ENCODE measurements around the gene PCOLCE2. TPM values are rescaled to one million over a fixed set of nuclear protein-coding genes. Genes with fewer than 3 reads are reported as not detected.

PCOLCE2 gene, protein sequence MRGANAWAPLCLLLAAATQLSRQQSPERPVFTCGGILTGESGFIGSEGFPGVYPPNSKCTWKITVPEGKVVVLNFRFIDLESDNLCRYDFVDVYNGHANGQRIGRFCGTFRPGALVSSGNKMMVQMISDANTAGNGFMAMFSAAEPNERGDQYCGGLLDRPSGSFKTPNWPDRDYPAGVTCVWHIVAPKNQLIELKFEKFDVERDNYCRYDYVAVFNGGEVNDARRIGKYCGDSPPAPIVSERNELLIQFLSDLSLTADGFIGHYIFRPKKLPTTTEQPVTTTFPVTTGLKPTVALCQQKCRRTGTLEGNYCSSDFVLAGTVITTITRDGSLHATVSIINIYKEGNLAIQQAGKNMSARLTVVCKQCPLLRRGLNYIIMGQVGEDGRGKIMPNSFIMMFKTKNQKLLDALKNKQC
- total RNA-seq: 10 to 100 TPM; 13.7 to 21.2 TPM
- 1 to 10 TPM; 1.3 to 4.5 (median 2.8) TPM for polyA plus RNA-seq (ENCODE audit: insufficient read length in 6 of 6)
- long read RNA-seq, donor 1: 0 reads
- long read RNA-seq, donor 2: 0 reads
- long read RNA-seq, donor 3, partial matches to known transcripts: 0 of 2 reads
- long read RNA-seq, donor 3, other reads (novel, unspliced or antisense): 0 of 2 reads
- long read RNA-seq, donor 4, transcript PCOLCE2-201 (9 exons, 2,021 nt): major isoform, 7 of 10 reads
- long read RNA-seq, donor 4, partial matches to known transcripts: 2 of 10 reads
- long read RNA-seq, donor 4, other reads (novel, unspliced or antisense): 0 of 10 reads
- long read RNA-seq, donor 5: 0 reads
- long read RNA-seq, donor 6: 0 reads
- long read RNA-seq, donor 7: 0 reads
- long read RNA-seq, donor 8, partial matches to known transcripts: 0 of 1 reads
- long read RNA-seq, donor 8, other reads (novel, unspliced or antisense): 0 of 1 reads
- long read RNA-seq, donor 9: 0 reads
- long read RNA-seq, donor 10, transcript PCOLCE2-201 (9 exons, 2,021 nt): major isoform, 12 of 13 reads
- long read RNA-seq, donor 10, partial matches to known transcripts: 0 of 13 reads
- long read RNA-seq, donor 10, other reads (novel, unspliced or antisense): 0 of 13 reads
- long read RNA-seq, donor 11, partial matches to known transcripts: 0 of 1 reads
- long read RNA-seq, donor 11, other reads (novel, unspliced or antisense): 0 of 1 reads
- long read RNA-seq, donor 12, partial matches to known transcripts: 0 of 1 reads
- long read RNA-seq, donor 12, other reads (novel, unspliced or antisense): 0 of 1 reads

DNA sequence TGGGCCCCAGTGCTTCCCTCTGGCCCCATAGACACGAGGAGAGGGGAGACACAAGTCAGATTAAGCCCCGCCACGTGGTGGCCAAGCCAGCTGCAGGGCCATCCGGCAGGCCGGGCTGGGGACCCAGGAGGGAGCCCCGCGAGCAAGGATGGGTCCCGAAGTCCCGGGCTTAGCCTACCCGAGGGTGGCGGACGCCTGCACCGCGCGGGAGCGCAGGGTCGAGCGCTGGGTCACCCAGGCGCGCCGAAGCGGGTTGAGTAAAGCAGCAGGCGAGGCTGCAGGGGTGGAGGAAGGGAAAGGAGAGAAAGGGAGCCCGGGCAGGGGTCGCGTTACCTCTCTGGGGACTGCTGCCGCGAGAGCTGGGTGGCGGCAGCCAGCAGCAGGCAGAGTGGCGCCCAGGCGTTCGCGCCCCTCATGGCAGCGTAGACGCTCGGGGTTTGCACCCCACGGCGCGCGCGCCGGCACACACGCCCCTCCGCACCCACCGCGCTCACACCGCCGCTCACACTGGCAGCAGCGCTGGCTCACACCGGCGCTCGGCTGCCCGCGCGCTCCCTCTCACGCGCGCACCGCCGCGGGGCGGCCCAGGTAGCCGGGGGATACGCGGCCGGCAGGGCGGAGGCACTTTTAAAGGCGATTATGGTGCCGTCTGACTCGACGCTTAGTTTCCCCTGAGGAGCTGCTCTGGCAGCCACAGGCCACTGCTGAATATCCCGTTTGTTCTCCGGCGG, at the start of gene PCOLCE2:
Gene PCOLCE2 (minus strand): TSS at position 603 of the 731 bp plus-strand sequence. CDS start 187 bp downstream, at position 416.
- Histone ChIP-seq H3K4me1 (peaks cover 0 to 39% of the 10 kb centered on the region in 2 donors), H3K27ac (peak within 1 kb of the TSS in 1 of 2 donors; percentile 60), H3K36me3 (no peaks in the 10 kb centered on the region), H3K4me3 (peak within 1 kb of the TSS; percentile 56 to 61), H3K9me3 (no peaks in the 10 kb centered on the region), H3K27me3 (peaks cover 22 to 44% of the 10 kb centered on the region in 2 donors)
- peak; percentile 84 for ATAC-seq
- peak; percentile 39 to 88 (median 40) for DNase-seq
- intact Hi-C loops (cut with DNase I): no loop called here
- TF ChIP-seq, protein P1, sequence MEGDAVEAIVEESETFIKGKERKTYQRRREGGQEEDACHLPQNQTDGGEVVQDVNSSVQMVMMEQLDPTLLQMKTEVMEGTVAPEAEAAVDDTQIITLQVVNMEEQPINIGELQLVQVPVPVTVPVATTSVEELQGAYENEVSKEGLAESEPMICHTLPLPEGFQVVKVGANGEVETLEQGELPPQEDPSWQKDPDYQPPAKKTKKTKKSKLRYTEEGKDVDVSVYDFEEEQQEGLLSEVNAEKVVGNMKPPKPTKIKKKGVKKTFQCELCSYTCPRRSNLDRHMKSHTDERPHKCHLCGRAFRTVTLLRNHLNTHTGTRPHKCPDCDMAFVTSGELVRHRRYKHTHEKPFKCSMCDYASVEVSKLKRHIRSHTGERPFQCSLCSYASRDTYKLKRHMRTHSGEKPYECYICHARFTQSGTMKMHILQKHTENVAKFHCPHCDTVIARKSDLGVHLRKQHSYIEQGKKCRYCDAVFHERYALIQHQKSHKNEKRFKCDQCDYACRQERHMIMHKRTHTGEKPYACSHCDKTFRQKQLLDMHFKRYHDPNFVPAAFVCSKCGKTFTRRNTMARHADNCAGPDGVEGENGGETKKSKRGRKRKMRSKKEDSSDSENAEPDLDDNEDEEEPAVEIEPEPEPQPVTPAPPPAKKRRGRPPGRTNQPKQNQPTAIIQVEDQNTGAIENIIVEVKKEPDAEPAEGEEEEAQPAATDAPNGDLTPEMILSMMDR (IDR thresholded peaks at IDR 0.05): no peak

DNA sequence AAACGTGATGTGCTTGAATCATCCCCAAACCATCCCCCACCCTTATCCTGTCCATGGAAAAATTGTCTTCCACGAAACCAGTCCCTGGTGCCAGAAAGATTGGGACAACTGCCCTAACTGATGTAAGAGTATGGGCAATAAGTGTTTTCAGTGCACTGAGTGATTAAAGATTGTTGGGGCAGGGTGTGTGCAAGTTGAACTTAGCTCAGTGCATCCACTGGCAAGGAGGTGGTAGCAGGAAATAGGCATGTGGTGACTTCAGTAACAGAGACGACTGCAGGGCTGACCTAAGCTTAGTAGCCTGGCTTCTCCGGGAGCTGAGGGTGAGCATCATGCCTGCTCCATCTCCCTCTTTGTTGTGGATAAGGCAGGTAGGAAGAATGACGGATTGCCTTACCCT, 47.1 kb upstream of the PCOLCE2 start:
- no peaks in the 10 kb centered on the region for H3K4me1 ChIP-seq
- no peaks in the 10 kb centered on the region for H3K27me3 ChIP-seq
- DNase-seq: no peak
- intact Hi-C loops (cut with DNase I): no loop called here
- no peak overlapping the region for H3K27ac ChIP-seq
- no peaks in the 10 kb centered on the region for H3K9me3 ChIP-seq
- TF ChIP-seq, protein P1 (IDR thresholded peaks at IDR 0.05): no peak
- no peak for ATAC-seq
- no peak overlapping the region for H3K4me3 ChIP-seq
- no peaks in the 10 kb centered on the region for H3K36me3 ChIP-seq

DNA sequence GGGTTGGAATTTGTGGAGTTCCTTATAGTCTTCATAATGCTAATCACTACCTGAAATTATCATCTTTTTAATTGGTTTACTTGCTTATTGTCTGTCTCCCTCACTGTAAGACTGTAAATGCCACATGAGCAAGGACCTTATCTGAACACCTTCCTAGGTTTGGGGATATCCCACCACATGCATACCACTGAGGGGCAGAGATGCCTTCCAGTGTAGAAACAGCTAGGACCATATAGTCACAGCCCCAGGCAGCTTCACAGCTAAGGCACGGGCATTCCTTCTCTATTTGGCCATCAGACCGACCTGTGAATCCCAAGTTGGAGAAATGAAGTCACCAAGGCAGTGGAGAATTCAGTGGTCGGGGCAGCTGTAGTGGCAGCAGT, 46.0 kb upstream of the PCOLCE2 start:
- no peak for DNase-seq
- no peaks in the 10 kb centered on the region for H3K36me3 ChIP-seq
- intact Hi-C loops (cut with DNase I): no loop called here
- TF ChIP-seq, protein P1 (IDR thresholded peaks at IDR 0.05): no peak
- ATAC-seq: no peak
- H3K4me1 ChIP-seq: no peaks in the 10 kb centered on the region
- H3K9me3 ChIP-seq: no peaks in the 10 kb centered on the region
- H3K27me3 ChIP-seq: no peaks in the 10 kb centered on the region
- no peak overlapping the region for H3K27ac ChIP-seq
- no peak overlapping the region for H3K4me3 ChIP-seq

DNA sequence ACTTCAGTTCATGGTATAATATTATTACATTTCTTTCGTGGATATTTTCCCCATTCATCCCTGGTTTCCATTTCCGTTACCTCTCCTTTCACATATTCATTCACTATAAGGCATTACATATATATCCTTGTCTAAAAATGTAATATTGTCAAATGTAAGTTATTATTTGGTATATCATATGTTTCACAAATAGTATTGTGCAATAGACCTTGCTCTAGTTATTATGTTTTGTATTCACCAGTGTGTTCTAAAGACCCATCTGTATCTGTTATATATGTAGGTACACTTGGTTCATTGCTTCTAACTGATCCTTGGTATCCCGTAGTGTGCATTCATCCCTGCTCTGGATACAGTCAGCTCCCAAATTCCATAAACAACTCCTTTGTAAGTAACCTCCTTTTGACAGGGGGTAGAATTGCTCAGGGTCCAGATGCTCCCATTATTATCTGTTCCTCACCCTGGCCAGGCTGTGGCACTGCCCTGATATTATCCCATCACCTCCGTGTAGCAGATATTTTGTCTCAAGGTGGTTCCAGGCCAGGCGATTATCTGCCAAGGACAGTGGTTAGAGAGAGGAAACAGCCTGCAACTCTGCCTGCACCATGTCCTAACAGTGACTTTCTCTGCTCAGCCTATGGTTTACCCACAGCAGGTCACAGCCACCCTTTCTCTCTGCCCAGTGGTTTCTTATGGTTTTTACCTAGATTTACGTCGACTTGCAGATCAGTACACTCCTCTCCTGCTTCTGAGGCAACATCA, 45.4 kb upstream of the PCOLCE2 start:
- ATAC-seq (no peak), DNase-seq (no peak)
- Histone ChIP-seq H3K36me3 (no peaks in the 10 kb centered on the region), H3K27me3 (no peaks in the 10 kb centered on the region), H3K27ac (no peak overlapping the region), H3K4me1 (no peaks in the 10 kb centered on the region), H3K4me3 (no peak overlapping the region), H3K9me3 (no peaks in the 10 kb centered on the region)
- intact Hi-C loops (cut with DNase I): no loop called here
- TF ChIP-seq, protein P1 (IDR thresholded peaks at IDR 0.05): no peak

Measured in left lung (tissue), 14 donors.